Right renal cortex interstitium (tissue), 3 donors: ENCODE results near the gene MRPL4. TPM values are rescaled to one million over a fixed set of nuclear protein-coding genes. Genes with fewer than 3 reads are reported as not detected.
"Not testable (repeated sequence)": the region's sequence is repeated elsewhere in the genome, so short reads cannot be mapped to it uniquely, and the experiment has no call there.

ENCODE experiments used
- DNase-seq, 3 donors: peaks; one replicate each; pipeline ENCODE4 v3.0.0-alpha.2; 2013; ENCODE audit warnings: low read depth in 3 of 3, low spot score in 2 of 3
- polyA plus RNA-seq, 3 donors: library from polyadenylated mRNA; unstranded; fragments of 120-200 nt; gene quantifications; one replicate each; pipeline ENCODE4 v1.2.1, GENCODE V29; 2013; ENCODE audit not compliant: insufficient read length in 3 of 3

MRPL4 gene
- polyA plus RNA-seq, 3 donors: 30.8 to 34.6 (median 30.8) TPM

DNA sequence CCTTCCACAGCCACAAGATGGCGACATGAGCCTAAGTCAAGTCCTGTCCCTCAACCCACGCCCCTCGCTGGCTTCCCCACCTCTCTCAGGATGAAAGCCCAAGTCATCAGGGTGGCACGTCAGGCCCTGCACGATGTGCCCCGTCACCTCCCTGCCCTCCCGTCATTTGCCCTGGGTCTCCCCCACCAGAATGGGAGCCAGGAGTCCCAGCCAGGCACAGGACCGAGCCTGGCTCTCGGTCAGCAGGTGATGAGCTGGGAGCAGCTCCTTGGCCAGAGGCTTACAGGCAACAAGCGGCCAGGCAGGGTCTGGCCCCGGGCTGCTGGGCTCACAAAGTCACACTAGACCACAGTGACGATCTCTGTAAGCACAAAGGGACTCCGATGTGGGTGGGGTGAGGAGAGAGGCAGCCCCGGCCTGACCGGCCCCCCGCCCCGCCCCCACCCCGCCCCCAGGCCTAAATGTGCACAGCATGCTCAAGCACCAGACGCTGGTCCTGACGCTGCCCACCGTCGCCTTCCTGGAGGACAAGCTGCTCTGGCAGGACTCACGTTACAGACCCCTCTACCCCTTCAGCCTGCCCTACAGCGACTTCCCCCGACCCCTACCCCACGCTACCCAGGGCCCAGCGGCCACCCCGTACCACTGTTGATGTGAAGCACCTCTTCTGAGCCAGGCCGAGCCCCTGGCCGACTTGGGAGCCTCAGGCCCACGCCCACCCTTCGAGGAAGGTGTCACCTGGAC is 7.3 kb downstream of the MRPL4 start:
- DNase-seq: peak in 2 of 3 donors; percentile 72 to 80

DNA sequence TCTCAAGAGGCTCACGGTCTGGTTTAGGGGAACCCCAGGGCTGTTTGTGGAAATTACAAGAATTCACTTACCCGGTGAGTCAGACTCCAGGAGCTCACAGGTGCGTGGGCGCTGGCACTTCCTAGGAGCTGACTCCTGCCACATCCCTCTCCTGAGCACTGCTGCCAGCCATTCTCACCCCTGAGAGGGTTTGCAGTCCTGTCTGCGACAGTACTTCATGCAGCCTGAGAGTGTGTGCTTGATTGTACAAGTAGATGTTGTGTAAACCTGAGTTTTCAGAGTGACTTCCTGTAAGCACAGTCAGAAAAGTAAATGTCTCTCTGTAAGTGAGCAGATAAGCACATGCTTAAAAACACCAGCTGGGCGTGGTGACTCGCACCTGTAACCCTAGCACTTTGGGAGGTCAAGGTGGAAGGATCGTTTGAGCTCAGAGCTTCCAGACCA is 8.1 kb downstream of the MRPL4 start:
- DNase-seq: no peak

DNA sequence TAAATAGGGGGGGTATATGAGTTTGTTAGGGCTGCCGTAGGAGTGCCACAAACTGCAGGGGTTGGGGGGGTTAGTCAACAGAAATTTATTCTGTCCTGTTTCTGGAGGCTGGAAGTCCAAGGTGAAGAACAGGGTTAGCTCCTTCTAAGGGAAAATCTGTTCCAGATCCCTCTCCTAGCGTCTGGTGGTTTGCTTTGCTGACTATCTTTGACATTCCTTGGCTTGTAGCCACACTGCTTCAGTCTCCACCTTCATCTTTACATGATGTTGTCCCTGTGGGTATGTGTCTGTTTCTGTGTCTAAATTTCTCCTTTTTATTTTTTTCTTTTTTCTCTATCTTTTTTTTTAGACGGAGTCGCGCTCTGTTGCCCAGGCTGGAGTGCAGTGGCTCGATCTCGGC is 10.8 kb downstream of the MRPL4 start:
- DNase-seq: no peak

DNA sequence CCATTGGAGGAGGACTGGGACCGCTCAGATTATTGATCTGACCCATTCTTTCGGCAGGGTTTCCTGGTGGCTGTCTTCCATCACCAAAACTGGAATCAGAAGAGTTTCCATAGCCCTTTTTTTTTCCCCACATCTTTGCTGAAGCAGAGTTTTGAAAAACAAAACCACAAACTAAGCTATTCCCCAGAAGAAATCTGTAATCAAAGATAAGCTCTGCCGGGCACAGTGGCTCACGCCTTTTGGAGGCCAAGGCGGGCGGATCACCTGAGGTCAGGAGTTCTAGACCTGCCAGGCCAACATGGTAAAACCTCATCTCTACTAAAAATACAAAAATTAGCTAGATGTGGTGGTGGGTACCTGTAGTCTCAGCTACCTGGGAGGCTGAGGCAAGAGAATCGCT is 14.7 kb downstream of the MRPL4 start:
- DNase-seq: no peak

DNA sequence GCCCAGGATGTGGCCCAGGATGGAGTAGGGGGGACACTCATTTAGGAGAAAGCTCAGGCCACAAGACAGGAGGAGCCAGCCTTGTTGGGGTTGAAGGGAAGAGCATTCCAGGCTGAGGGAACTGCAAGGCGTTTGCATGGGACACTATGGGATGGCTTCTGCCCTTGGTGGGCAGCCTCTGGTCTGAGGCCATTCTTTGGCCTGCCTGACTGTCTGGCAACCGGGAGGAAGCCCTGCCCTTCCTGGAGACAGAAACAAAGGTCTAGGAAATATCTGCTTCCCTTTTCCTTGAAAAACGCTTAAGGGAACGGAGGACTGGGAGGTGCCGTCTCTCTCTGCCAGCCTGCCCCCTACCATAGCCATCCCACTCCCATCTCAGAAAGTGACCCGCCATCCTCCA is 16.1 kb downstream of the MRPL4 start:
- no peak for DNase-seq

DNA sequence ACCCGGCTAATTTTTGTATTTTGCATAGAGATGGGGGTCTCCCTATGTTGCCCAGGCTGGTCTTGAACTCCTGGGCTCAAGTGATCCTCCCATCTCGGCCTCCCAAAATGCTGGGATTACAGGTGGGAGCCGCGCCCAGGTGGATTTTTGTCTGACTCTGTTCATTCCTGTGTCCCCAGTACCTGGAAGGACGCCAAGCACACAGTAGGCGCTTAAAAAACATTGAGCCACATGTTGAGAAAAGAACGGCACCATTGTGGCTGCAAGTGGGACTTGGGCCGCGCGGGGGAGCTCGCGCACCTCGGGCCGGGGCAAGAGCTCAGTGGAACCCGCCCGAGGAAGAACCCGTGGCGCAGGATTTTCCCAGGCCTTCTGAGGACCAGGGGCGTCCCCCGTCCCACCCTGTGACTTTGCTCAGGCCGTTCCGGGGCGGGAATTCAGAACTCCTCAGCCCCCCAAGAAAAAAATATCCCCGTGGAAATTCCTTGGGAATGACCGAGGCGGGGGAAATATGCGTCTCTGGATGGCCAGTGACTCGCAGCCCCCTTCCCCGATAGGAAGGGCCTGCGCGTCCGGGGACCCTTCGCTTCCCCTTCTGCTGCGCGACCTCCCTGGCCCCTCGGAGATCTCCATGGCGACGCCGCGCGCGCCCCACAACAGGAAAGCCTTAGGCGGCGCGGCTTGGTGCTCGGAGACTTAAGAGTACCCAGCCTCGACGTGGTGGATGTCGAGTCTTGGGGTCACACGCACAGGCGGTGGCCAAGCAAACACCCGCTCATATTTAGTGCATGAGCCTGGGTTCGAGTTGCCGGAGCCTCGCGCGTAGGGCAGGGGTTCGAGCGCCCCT is 17.5 kb downstream of the MRPL4 start:
- DNase-seq: no peak

DNA sequence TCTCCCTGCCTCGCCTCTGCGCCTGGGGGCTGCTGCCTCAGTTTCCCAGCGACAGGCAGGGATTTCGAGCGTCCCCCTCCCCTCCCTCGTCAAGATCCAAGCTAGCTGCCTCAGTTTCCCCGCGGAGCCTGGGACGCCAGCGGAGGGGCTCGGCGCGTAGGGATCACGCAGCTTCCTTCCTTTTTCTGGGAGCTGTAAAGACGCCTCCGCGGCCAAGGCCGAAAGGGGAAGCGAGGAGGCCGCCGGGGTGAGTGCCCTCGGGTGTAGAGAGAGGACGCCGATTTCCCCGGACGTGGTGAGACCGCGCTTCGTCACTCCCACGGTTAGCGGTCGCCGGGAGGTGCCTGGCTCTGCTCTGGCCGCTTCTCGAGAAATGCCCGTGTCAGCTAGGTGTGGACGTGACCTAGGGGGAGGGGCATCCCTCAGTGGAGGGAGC is 18.2 kb downstream of the MRPL4 start:
- DNase-seq: no peak

DNA sequence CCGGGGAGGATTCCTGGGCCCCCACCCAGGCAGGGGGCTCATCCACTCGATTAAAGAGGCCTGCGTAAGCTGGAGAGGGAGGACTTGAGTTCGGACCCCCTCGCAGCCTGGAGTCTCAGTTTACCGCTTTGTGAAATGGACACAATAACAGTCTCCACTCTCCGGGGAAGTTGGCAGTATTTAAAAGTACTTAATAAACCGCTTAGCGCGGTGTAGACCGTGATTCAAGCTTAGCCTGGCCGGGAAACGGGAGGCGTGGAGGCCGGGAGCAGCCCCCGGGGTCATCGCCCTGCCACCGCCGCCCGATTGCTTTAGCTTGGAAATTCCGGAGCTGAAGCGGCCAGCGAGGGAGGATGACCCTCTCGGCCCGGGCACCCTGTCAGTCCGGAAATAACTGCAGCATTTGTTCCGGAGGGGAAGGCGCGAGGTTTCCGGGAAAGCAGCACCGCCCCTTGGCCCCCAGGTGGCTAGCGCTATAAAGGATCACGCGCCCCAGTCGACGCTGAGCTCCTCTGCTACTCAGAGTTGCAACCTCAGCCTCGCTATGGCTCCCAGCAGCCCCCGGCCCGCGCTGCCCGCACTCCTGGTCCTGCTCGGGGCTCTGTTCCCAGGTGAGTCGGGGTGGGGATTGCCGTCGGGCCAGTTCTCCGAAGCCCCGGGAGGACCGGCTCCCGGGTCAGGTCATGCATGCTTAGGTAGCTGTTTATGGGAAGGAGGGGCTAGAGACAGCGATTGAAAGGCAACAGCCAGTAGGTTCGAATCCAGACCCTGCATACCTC is 18.8 kb downstream of the MRPL4 start, which contains the start of gene ICAM1:
Gene ICAM1, plus strand, starts transcription at position 505 of the 779 bp plus-strand sequence. Its CDS starts 40 bp downstream, at position 545.
- no peak for DNase-seq

DNA sequence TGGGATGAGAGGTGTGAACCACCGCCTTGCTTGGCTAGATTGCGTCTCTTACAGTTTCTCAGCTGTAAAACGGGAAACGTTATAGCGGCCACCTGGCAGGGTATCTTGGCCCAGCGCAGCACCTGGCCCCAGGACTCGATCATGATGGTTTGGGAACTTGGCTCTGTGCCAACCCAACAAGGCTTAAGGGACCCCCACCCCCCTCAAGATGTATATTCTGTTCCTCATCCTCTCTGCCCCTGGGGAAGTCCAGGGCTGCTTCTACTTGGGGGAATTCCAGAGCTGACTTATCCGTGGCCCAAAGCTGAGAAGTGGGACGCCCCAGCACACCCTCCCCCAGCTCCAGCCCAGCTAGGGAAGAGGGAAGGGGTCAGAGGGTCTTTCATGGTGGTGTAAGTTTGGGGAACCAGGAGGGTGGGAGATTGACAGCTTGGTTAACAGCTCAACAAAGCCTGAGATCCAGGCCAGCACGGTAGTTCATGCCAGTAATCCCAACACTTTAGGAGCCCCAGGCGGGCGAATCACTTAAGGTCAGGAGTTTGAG is 19.6 kb downstream of the MRPL4 start:
- DNase-seq: no peak

DNA sequence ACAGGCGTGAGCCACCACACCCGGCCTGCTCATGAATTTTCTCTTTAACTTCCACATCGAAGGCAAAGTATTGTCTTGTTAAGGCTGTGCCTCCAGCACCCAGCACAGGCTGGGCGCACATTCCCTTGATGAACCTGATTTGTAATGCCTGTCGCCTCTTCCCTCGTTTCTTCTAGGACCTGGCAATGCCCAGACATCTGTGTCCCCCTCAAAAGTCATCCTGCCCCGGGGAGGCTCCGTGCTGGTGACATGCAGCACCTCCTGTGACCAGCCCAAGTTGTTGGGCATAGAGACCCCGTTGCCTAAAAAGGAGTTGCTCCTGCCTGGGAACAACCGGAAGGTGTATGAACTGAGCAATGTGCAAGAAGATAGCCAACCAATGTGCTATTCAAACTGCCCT is 22.6 kb downstream of the MRPL4 start:
- no peak for DNase-seq

DNA sequence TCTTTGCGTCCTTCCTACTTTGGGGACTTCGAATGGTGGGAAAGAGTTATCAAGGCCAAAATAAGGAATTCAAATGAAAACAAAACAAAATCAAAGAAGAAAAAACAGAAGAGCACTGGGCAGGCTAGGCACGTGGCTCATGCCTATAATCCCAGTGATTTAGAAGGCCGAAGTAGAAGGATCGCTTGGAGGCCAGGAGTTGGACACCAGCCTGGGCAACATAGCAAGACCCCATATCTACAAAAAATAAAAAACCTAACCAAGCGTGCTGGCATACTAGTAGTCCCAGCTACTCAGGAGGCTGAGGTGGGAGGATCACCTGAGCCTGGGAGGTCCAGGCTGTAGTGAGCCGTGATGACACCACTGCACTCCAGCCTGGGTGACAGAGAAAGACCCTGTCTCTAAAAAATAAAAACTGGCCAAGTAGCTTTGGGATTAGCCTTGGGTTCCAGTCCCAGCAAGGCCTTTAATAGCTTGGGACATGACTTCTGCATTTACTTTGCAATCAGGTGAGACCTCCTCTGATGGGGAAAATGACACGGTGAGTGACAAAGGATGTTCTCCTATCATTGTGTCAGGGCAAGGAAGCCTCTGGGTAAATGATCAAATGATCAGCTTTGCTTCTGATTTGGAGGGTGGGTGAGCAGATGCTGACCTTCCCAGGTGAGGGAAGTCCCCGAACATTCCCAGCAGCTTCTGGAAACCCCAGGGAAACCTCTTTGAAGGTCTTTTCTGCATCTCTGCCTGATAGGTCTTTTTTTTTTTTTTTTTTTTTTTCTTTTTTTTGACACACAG is 26.0 kb downstream of the MRPL4 start:
- DNase-seq: no peak

DNA sequence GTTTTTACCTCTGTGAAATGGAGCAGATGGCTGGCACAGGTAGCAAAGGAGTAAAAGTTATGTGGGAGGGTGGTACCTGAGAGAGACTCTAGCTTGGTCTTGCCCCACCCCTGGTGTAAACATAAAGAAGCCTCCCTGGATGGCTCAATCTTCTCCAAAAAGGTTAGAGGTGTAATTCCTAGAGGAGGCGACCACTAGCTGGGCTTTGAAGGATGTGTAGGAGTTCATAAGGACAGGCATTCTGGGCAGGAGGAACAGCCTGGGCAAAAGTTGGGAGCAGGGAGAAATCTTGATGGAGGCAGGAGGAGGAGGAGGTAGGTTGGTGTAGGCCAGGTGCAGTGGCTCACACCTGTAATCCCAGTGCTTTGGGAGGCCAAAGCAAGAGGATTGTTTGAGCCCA is 26.9 kb downstream of the MRPL4 start:
- DNase-seq: no peak

DNA sequence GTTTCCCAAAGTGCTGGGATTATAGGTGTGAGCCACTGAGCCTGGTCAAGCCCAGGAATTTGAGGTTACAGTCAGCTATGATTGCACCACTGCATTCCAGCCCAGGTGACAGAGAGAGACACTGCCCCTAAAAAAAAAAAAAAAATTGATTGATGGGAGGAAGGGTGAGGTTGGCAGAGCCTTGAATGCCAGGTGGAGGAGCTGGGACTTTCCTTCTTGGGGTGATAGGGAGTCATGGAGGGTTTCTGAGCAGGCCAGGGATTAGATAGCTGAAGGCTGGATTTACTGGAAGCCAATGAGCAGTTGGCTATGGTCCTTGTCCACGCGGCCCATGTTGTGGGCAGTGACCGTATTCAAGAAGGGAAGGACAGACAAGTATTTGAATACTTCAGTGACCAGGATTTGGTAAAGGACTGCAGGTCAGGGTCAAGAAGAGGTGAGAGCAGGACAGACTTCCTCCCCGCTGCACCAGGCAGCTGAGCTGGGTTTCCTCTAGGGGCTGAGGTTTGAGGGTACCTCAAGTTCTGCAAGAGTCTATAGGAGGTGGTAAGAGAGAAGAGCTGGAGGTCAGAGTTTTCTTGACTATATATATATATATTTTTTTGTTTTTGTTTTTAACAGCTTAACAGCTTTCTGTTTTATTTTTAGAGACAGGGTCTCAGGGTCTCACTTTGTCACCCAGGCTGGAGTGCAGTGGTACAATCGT is 27.9 kb downstream of the MRPL4 start:
- no peak for DNase-seq

DNA sequence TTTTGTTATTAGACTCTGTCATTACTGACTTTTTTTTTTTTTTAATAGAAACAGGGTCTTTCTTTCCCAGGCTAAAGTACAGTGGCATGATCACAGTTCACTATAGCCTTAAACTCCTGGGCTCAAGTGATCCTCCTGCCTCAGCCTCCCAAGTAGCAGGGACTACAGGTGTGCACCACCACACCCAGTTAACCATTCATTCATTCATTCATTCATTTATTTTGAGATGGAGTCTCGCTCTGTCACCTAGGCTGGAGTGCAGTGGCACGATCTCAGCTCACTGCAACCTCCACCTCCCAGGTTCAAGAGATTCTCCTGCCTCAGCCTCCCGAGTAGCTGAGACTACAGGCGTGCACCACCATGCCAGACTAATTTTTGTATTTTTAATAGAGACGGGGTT is 30.0 kb downstream of the MRPL4 start:
- DNase-seq: not testable (repeated sequence)

DNA sequence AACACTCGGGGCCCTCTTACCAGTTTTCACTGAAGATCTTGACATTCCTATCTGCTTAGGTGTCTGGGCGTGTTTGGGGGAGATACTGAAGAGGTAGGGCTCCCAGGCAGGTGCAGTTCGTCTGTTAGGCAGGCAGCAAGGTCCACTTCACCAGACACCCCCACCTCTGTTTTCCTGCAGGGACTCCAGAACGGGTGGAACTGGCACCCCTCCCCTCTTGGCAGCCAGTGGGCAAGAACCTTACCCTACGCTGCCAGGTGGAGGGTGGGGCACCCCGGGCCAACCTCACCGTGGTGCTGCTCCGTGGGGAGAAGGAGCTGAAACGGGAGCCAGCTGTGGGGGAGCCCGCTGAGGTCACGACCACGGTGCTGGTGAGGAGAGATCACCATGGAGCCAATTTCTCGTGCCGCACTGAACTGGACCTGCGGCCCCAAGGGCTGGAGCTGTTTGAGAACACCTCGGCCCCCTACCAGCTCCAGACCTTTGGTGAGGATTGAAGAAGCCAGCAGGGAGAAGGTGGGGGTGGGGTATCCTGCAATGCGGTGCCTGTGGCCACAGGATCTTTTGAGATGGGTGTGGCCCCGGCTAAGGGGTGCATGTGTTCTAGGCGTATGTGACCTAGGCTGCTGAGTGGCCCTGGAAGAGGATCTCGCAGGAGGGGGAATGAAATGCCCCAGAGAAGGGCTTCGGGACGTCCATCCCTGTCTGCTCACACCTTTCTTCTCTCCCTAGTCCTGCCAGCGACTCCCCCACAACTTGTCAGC is 31.5 kb downstream of the MRPL4 start:
- DNase-seq: no peak

DNA sequence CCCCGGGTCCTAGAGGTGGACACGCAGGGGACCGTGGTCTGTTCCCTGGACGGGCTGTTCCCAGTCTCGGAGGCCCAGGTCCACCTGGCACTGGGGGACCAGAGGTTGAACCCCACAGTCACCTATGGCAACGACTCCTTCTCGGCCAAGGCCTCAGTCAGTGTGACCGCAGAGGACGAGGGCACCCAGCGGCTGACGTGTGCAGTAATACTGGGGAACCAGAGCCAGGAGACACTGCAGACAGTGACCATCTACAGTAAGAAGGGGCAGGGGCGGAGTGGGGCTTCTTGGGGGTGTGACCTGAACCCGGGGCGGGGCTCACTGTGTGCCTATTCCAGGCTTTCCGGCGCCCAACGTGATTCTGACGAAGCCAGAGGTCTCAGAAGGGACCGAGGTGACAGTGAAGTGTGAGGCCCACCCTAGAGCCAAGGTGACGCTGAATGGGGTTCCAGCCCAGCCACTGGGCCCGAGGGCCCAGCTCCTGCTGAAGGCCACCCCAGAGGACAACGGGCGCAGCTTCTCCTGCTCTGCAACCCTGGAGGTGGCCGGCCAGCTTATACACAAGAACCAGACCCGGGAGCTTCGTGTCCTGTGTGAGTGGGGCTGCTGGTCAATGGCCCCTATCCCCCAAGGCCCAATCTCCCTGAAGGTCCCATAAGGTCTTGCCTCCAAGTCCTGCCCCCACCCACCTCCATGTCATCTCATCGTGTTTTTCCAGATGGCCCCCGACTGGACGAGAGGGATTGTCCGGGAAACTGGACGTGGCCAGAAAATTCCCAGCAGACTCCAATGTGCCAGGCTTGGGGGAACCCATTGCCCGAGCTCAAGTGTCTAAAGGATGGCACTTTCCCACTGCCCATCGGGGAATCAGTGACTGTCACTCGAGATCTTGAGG is 32.3 kb downstream of the MRPL4 start:
- DNase-seq: no peak

DNA sequence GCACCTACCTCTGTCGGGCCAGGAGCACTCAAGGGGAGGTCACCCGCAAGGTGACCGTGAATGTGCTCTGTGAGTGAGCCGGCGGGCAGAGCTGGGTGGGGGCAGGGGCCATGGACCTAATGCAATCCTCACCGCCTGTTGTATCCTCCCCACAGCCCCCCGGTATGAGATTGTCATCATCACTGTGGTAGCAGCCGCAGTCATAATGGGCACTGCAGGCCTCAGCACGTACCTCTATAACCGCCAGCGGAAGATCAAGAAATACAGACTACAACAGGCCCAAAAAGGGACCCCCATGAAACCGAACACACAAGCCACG is 32.9 kb downstream of the MRPL4 start:
- DNase-seq: no peak

DNA sequence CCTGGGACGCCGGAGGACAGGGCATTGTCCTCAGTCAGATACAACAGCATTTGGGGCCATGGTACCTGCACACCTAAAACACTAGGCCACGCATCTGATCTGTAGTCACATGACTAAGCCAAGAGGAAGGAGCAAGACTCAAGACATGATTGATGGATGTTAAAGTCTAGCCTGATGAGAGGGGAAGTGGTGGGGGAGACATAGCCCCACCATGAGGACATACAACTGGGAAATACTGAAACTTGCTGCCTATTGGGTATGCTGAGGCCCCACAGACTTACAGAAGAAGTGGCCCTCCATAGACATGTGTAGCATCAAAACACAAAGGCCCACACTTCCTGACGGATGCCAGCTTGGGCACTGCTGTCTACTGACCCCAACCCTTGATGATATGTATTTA is 33.4 kb downstream of the MRPL4 start:
- no peak for DNase-seq
